Natural killer cell (primary cell): ENCODE results near the gene OARD1. TPM values are rescaled to one million over a fixed set of nuclear protein-coding genes. Genes with fewer than 3 reads are reported as not detected.

Source experiments
- ATAC-seq, 3 donors: fragments of 150-1000 bp in 2 of 3; fragments of 200-7000 bp in 1 of 3; cut with Tn5 transposase; 1 replicate in 1 of 3; 2 replicates in 2 of 3; pipeline ENCODE4 v1.10.0; 2021; ENCODE audit warnings: mild to moderate bottlenecking in 2 of 3, moderate library complexity in 2 of 3
- DNase-seq, 2 donors: peaks; one replicate each; pipeline versions ENCODE4 v3.0.0 to v3.0.0-alpha.2; 2013 to 2021; ENCODE audit warnings: mixed read lengths in 1 of 2
- H3K27ac ChIP-seq: one replicate; pipeline ENCODE4 v1.5.1; 2013; ENCODE audit warnings: mild to moderate bottlenecking, low read length
- H3K27me3 ChIP-seq: one replicate; pipeline ENCODE4 v1.6.1; 2013; ENCODE audit warnings: low read length; ENCODE audit not compliant: control insufficient read depth, insufficient read depth
- H3K36me3 ChIP-seq: one replicate; pipeline ENCODE4 v1.6.1; 2013; ENCODE audit warnings: low read length; ENCODE audit not compliant: control insufficient read depth, insufficient read depth
- H3K4me1 ChIP-seq: one replicate; pipeline ENCODE4 v1.6.1; 2013; ENCODE audit warnings: low read length; ENCODE audit not compliant: control insufficient read depth, insufficient read depth
- H3K4me3 ChIP-seq: one replicate; pipeline ENCODE4 v1.5.1; 2013; ENCODE audit warnings: low read length
- H3K9me3 ChIP-seq: one replicate; pipeline ENCODE4 v1.6.1; 2013; ENCODE audit warnings: low read length; ENCODE audit not compliant: control insufficient read depth, insufficient read depth
- H3K27ac Mint-ChIP-seq, 2 donors: one replicate each; pipeline ENCODE4 v1.8.0; 2022; ENCODE audit warnings: mild to moderate bottlenecking in 2 of 2, mixed read lengths in 2 of 2, moderate library complexity in 1 of 2
- H3K27me3 Mint-ChIP-seq, 2 donors: one replicate each; pipeline ENCODE4 v1.8.0; 2022; ENCODE audit warnings: low read depth in 2 of 2, mixed read lengths in 2 of 2
- H3K36me3 Mint-ChIP-seq: one replicate; pipeline ENCODE4 v1.8.0; 2022; ENCODE audit warnings: mixed read lengths
- H3K4me1 Mint-ChIP-seq, 2 donors: one replicate each; pipeline ENCODE4 v1.8.0; 2022; ENCODE audit warnings: mixed read lengths in 2 of 2
- H3K4me3 Mint-ChIP-seq: one replicate; pipeline ENCODE4 v1.8.0; 2022; ENCODE audit warnings: mild to moderate bottlenecking, moderate library complexity, mixed read lengths
- H3K9me3 Mint-ChIP-seq, 2 donors: one replicate each; pipeline ENCODE4 v1.8.0; 2022; ENCODE audit warnings: mixed read lengths in 2 of 2
- CTCF ChIP-seq: fragments of 200-600 bp; IDR thresholded peaks from one replicate; pipeline ENCODE4 v1.8.0; 2022; ENCODE audit warnings: antibody characterized with exemption
- WGBS: methylation state at CpG from one replicate; pipeline ENCODE4 v1.1.7; 2013; ENCODE audit warnings: missing lambda C conversion rate; ENCODE audit not compliant: insufficient coverage; 5-methylcytosine and 5-hydroxymethylcytosine counted together
- intact Hi-C: fragments of 100-400 bp; cut with micrococcal nuclease; formaldehyde crosslinking; loops from one replicate; pipeline ENCODE4 v1.14.2; 2022
- total RNA-seq, 4 donors: library from RNA; stranded (reverse); fragments of 120-200 nt in 1 of 4; gene quantifications; one replicate each; pipeline versions ENCODE4 v1.2.3 to v1.2.4, GENCODE V29; 2013 to 2022

The OARD1 gene
- total RNA-seq, 3 donors from 2014 or later (not counting 1 experiment from before 2014, with no cell fraction given) = 30.8 to 36.7 (median 35.5) TPM

- H3K27me3 Mint-ChIP-seq = no peaks in the 10 kb centered on the region
- WGBS = 93% methylated on average over 4 of the region's 5 CpGs
- no peaks in the 10 kb centered on the region for H3K9me3 Mint-ChIP-seq
- peaks cover 23 to 25% of the 10 kb centered on the region in 2 donors for H3K4me1 Mint-ChIP-seq
- ATAC-seq = no peak
- intact Hi-C loops = no loop called here
- peaks cover 13% of the 10 kb centered on the region for H3K4me1 ChIP-seq
- H3K36me3 ChIP-seq = no peaks in the 10 kb centered on the region
- H3K4me3 Mint-ChIP-seq = no peak within 1 kb of the TSS
- no peaks in the 10 kb centered on the region for H3K36me3 Mint-ChIP-seq
- no peak within 1 kb of the TSS for H3K27ac ChIP-seq
- H3K27ac Mint-ChIP-seq = peak within 1 kb of the TSS; percentile 2 to 67
- H3K9me3 ChIP-seq = no peaks in the 10 kb centered on the region
- H3K4me3 ChIP-seq = no peak within 1 kb of the TSS
- TF ChIP-seq CTCF = no peak
- H3K27me3 ChIP-seq = no peaks in the 10 kb centered on the region
- no peak for DNase-seq
Measured at GRCh38 chr6:41053041-41053440, 19.1 kb downstream of the OARD1 start, which contains the start of gene APOBEC2. TSS of gene APOBEC2 (plus strand) at chr6:41053202. CDS start at chr6:41053348, 146 bp downstream.

GRCh38 chr6:41051873-41052272 lies 20.3 kb downstream of the OARD1 start:
- intact Hi-C loops = no loop called here
- H3K4me1 Mint-ChIP-seq = peaks cover 18% of the 10 kb centered on the region in 2 donors
- Histone ChIP-seq H3K36me3 (no peaks in the 10 kb centered on the region), H3K9me3 (no peaks in the 10 kb centered on the region), H3K27me3 (no peaks in the 10 kb centered on the region), H3K4me1 (peaks cover 13% of the 10 kb centered on the region), H3K27ac (peak overlapping the region; percentile 3), H3K4me3 (no peak overlapping the region)
- H3K27me3 Mint-ChIP-seq = no peaks in the 10 kb centered on the region
- TF ChIP-seq CTCF = no peak
- DNase-seq = peak in 1 of 2 donors; percentile 26
- ATAC-seq = peak in 2 of 3 donors; percentile 51 to 55
- H3K9me3 Mint-ChIP-seq = no peaks in the 10 kb centered on the region
- H3K4me3 Mint-ChIP-seq = no peak overlapping the region
- no peaks in the 10 kb centered on the region for H3K36me3 Mint-ChIP-seq
- 53% methylated on average over 5 of the region's 5 CpGs for WGBS
- peak overlapping the region; percentile 2 to 67 for H3K27ac Mint-ChIP-seq

- Histone ChIP-seq H3K27ac (no peak overlapping the region), H3K4me1 (peaks cover 13% of the 10 kb centered on the region), H3K9me3 (no peaks in the 10 kb centered on the region), H3K27me3 (no peaks in the 10 kb centered on the region), H3K4me3 (no peak overlapping the region), H3K36me3 (no peaks in the 10 kb centered on the region)
- TF ChIP-seq CTCF = no peak
- Mint-ChIP-seq H3K9me3 (no peaks in the 10 kb centered on the region), H3K4me1 (peaks cover 18% of the 10 kb centered on the region in 2 donors), H3K27ac (no peak overlapping the region), H3K36me3 (no peaks in the 10 kb centered on the region), H3K4me3 (no peak overlapping the region), H3K27me3 (no peaks in the 10 kb centered on the region)
- intact Hi-C loops = no loop called here
- ATAC-seq (no peak), DNase-seq (no peak)
- WGBS = 95% methylated on average over 3 of the region's 3 CpGs
Measured at GRCh38 chr6:41050536-41050935, 21.6 kb downstream of the OARD1 start.

GRCh38 chr6:41049955-41050354 lies 22.2 kb downstream of the OARD1 start:
- WGBS = 86% methylated on average over 7 of the region's 7 CpGs
- DNase-seq (no peak), ATAC-seq (no peak)
- Mint-ChIP-seq H3K4me1 (peaks cover 18% of the 10 kb centered on the region in 2 donors), H3K27me3 (no peaks in the 10 kb centered on the region), H3K9me3 (no peaks in the 10 kb centered on the region), H3K4me3 (no peak overlapping the region), H3K27ac (no peak overlapping the region), H3K36me3 (no peaks in the 10 kb centered on the region)
- no peak for TF ChIP-seq CTCF
- peaks cover 13% of the 10 kb centered on the region for H3K4me1 ChIP-seq
- H3K36me3 ChIP-seq = no peaks in the 10 kb centered on the region
- no peak overlapping the region for H3K4me3 ChIP-seq
- H3K27ac ChIP-seq = no peak overlapping the region
- H3K9me3 ChIP-seq = no peaks in the 10 kb centered on the region
- intact Hi-C loops = no loop called here
- no peaks in the 10 kb centered on the region for H3K27me3 ChIP-seq
